GM21360 (cell line): Measurements from ENCODE around the gene CNGB1.
"Not testable (repeated sequence)": the region's sequence is repeated elsewhere in the genome, so short reads cannot be mapped to it uniquely, and the experiment has no call there.

Experiments
- ATAC-seq: cut with Tn5 transposase; IDR thresholded peaks from one replicate; pipeline ENCODE4 v1.9.1; 2021; ENCODE audit warnings: mild to moderate bottlenecking, moderate library complexity; ENCODE audit not compliant: unreplicated experiment

CNGB1 gene

GRCh38 chr16:57890752-57891111 is 80.2 kb downstream of the CNGB1 start:
- no peak for ATAC-seq

- ATAC-seq: no peak
These were observed 80.8 kb downstream of the CNGB1 start for GRCh38 chr16:57889960-57890751.

- ATAC-seq: no peak
These were observed 81.4 kb downstream of the CNGB1 start for GRCh38 chr16:57889522-57889921.

GRCh38 chr16:57889111-57889510 is 81.8 kb downstream of the CNGB1 start:
- no peak for ATAC-seq

DNA sequence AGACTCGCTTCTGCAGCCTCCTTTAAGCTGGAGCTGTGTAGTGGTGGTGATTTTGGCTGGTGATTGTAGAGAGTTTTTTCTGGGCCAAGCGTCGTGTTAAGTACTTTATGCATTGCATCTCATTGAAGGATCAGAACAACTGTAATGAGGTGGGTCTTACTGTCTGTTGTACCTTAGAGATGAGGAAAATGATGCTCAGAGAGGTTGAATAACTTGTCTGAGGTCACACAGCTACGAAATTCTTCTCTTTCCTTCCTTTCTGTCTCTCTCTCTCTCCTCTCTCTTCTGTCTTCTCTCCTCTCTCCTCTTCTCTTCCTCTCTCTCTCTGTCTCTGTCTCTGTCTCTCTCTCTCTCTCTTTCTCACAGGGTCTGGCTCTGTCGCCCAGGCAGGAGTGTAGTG is 82.8 kb downstream of the CNGB1 start:
- ATAC-seq: no peak

DNA sequence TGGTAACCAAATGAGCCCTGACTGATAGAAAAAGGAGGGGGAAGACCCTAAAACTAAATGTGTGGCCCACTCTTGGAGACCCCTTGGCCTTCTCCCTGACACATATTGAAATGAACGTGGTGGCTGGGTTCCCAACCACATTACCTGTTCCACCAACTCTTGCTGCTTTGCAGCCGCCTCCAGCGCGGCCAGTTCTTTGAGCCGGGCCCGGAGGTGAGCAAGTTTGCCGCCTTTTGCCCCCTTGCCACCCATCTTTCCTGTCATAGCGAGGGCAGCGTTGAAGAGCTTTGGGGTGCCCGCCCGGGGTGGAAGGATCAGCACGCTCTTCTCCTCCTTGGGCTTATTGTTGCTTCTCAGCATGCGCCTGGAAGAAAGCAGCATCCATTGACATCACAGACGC is 83.2 kb downstream of the CNGB1 start:
- ATAC-seq: no peak

DNA sequence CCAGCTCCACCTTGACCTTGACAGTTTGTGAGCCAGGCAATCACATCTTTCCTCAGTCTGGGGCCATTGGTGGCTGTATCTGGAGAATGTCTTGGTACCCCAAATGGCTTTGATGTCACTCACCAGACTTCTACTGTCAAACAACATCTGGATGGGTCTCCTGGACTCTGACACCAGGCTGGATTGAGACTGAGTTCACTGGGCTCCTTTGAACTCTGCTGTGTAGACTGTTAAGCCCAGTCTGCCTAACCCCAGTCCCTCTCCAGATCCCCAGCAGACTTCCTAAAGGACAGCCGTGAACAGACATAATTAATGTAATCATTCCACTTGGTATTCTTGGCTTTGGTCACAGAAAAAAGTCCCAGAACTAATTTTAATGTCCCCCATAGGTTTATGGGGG is 84.5 kb downstream of the CNGB1 start:
- ATAC-seq: no peak

- ATAC-seq: no peak
These were observed 86.2 kb downstream of the CNGB1 start for GRCh38 chr16:57884655-57885133.

GRCh38 chr16:57883953-57884654 is 86.8 kb downstream of the CNGB1 start:
- ATAC-seq: no peak

DNA sequence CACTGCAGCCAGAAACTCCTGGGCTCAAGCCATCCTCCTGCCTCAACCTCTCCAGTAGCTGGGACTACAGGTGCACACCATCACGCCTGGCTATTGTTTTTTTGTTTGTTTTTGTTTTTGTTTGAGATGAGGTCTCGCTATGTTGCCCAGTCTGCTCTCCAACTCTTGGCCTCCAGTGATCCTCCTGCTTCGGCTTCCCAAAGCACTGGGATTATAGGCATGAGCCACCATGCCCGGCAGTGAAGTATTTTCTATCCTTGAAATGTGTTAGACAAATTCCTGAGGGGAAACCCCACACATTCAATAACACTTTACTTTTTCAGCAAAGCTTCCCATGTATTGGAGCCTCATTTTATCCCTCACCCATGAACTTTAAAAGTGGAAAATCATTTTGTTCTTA is 87.4 kb downstream of the CNGB1 start:
- no peak for ATAC-seq

- ATAC-seq: no peak
These were observed 88.1 kb downstream of the CNGB1 start for GRCh38 chr16:57882792-57883191.

DNA sequence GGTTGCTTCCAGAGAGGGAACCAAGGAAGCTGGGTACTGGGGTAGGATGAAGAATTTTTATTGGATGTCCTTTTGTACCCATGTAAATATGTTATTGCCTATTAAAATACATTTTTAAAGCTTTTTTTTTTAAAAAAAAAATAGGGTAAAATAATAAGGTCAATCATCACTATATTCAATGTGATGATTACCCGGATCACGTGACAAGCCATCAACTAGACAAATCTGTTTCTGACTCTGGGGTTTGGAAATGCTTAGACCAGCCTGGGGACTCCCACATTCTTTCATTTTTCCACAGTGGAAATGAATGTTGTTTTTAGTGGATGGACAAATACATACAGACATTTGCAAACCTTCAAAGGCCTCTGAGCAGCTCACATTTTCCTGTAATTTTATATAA is 88.7 kb downstream of the CNGB1 start:
- ATAC-seq: no peak

GRCh38 chr16:57878586-57878985 is 92.3 kb downstream of the CNGB1 start:
- no peak for ATAC-seq

- no peak for ATAC-seq
These were observed 94.7 kb downstream of the CNGB1 start for GRCh38 chr16:57876210-57876609.

GRCh38 chr16:57875347-57875746 is 95.6 kb downstream of the CNGB1 start:
- ATAC-seq: no peak

- ATAC-seq: no peak
These were observed 97.7 kb downstream of the CNGB1 start for GRCh38 chr16:57873218-57873617.

DNA sequence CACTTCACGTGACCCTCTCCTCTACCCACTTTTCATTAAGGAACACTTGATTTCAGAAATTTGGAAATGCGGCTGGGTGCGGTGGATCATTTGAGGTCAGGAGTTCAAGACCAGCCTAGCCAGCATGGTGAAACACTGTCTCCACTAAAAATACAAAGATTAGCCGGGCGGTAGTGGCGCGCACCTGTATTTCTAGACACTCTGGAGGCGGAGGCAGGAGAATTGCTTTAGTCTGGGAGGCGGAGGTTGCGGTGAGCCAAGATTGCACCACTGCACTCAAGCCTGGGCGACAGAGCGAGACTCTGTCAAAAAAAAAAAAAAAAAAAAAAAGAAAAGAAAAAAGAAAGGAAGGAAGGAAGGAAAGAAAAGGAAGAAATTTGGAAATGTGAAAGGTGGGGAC is 98.2 kb downstream of the CNGB1 start:
- ATAC-seq: not testable (repeated sequence)

DNA sequence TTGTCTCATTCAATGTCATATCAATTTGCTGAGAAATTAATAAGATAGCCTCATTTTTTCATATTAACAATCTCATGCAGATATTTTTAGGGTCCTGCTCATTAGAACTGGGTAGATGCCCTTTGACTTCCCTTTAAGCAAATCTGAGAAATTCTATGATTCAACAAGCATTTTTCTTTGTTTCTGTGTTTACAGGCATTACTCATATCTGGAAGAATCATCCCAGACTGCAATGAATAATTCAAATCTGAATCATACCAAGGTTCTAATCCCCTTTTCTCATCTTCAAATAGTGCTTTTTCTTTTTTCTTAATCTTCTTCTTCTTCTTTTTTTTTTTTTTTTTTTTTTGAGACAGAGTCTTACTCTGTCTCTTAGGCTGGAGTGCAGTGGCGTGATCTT is 99.5 kb downstream of the CNGB1 start:
- ATAC-seq: no peak

GRCh38 chr16:57870753-57871454 is 100.0 kb downstream of the CNGB1 start:
- no peak for ATAC-seq

GRCh38 chr16:57868913-57869520 is 101.9 kb downstream of the CNGB1 start:
- no peak for ATAC-seq

DNA sequence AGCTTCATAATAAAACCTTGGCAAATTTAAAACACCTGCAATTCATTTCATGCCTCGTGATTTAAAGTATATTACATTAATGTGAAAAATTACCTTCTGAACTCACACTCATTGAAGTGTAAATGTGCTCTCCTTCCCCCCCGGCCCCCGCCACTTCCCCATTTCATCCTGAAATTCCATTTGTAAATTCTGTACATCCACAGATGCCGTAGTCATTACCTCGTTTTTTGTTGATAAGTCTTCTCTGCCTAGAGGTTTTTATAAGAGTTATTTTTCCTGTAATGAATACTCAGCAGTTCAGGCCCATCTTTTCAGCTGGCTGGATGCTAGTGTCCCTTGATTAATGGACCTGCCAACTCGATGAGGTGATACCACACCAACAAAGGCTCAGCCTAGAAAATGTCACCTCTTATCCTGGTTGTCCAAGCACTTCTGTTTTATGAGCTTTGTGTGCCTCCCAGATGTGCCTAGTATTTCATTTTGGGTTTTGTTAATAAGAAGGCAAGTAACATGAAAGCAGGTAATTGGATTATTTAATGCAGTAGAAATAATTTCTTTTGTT is 103.8 kb downstream of the CNGB1 start:
- ATAC-seq: no peak
